Measurements from ENCODE around the gene ISX.
A peak's percentile ranks its signal among the peaks of the same experiment; 100 is the strongest.

Gene ISX

DNA sequence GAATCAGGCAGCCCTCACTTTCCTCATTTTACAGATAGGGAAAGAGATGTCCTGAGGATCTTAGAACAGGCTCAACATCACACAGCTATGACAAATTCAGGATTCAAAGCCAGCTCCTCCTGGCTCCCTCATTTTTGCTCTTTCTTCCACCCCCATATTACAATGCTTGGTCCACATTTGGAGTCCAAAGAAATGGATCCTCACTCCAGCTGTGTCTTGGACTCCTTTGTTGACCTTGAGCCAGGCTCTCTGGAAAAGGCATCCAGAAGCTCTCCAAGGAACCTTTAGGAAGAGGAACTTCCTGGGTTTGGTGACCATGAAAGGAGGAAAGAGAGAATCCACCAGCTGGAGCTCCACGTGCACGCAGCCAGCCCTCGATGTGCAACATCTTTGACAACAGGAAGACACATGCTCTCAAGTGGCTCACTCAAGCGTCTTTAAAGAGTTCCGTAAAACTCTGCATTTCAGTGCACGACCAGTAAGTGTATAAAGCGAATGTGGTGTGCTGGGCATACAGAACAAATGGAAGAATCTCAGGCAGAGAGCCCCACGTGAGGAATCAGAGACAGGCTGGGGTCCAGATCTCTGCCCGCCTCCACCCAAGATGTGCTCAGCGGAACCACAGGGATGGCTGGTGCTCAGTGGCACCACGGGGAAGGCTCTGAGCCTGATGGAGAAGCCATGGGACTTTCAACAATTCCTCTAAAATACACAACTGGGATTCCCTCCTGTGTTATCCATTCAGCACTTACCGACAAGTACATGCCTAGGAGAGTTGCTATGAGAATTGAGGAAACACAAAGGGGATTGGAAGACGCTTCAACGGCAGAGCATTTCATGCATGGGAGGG, 48.4 kb downstream of the ISX start:
- DNase-seq, result no peak

DNA sequence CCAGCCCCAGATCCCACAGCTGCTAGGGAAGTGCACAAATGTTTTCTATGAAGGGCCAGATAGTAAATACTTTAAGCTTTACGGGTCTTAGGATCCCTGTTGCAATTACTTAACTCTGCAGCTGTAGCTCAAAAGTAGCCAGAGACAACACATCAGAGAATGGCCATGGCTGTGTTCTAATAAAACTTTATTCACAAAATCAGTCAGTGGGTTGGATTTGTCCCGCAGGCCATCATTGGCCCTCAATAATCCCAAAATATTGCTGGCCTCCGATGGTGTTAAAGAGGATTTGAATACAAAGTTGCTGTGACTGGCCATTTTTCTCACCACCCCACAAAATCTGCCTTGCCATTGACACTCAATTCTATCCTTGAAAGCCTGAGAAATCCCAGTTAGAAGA, 49.6 kb downstream of the ISX start:
- no peak for DNase-seq

DNA sequence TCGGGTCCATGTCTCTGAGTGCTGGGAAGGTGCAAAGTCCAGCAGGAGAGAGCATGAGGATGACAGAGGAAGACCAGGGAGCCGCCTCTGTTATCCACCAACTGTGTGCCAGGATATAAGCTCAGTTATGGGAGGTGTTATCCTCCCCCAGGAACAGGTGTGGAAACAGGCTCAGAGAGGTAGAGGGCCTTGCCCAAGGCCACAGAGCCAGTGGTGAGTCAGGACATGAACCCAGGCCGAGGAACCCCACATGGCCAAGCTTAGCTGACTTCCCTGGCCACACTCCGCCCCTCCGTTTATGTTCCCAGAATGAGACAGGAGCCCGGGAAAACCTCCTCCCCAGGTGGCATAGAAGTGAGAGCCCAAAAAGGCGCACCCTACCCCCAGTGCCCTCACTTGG, 50.3 kb downstream of the ISX start:
- DNase-seq, result no peak

DNA sequence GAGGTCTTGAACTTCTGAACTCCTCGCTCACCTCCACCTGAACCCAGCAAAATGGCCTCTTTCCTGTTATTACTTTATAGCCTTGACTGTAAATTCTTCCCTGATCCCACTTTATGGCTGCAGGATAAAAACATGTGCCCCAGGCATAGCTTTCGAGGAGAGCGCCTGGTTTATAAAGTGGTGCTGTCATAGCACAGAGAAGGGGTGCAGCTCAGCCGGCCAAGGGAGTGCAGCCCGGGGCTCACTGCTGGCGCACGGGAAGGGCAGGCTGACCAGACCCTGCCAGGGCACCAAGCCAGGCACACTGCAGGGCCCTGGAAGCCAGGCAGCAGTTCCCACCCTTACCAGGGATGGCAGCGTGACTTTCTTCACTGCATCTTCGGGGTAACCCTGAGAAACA, 50.9 kb downstream of the ISX start:
- DNase-seq, result no peak

DNA sequence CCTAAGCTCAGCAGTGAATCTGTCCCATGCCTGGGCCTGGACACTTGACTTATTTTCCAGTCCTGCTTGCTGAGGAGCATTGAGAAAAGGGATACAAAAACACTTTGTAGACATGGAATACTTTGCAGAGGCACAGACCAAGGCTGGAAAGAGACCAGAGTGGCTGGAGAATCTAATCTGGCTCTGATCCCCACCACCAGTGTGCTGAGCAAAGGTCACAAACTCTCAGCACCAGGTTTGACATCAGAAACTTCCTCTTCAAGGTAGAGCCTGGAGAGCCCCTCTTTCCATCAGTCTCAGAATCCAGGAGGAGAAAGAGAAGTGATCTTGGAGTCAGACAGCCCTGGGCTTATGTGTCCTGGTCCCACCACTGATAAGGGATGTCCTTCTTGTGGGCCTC, 53.5 kb downstream of the ISX start:
- DNase-seq, result no peak

DNA sequence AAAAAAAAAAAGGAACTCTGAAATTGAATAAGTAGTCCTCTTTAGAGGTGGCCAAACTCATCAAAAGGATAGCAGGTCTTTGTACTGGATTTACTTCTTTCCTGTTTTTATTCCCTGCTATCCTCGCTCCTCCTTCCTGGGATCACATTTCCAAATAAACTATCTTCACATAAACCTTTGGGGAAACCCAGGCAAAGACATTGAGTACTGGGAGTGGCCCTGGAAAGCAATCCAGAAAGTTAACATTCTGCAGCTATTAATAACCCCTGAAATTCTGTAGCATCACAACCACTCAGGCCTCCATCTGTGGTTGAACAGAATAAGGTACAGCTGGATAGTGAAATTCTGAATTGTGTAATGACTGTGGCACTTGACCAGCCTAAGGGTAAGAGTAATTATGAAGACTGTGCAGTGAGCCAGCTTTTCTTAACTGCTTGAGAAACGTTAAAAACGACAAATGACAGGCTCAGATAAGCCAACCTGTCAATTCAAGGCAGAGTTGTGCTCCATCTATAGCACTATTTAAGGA, 58.8 kb downstream of the ISX start:
- DNase-seq, result peak in 1 of 2 experiments; percentile 29

DNA sequence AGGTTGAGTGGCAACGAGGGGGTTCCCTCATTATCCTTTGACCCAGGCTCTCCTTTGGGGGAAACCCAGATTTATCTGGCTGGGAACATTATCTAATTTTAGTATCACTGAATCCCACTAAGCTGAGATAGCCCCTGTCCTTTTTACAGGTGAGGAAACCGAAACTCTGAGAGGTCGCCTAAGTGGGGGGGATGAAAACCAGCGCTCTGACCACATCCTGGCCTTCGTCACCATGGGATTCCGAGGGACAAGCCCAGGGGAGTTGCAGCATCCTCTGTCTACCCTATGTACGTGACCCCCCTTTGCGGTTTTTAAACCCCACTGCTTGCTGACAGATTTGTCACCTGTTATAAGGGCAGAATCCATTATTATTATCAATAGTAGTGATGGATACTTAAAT, 61.0 kb downstream of the ISX start:
- DNase-seq, result no peak

DNA sequence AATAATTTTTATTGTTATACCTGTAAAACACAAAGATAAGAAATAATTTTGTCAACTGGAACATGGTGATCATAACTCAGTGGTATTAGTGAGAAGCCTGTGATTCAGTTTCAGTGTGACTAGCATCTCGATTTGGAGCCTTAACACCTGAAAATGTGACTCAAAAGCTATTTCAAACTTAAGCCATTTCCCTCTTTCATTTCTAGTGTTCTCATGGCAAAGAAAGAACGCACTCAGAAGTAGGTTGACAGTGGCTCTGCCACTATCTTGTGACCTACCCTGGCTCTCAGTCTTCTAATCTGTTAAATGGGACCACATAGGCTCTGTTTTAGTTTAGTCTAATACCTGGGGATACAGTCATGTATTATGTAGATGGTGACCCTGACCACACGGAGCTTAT, 62.7 kb downstream of the ISX start:
- no peak for DNase-seq

DNA sequence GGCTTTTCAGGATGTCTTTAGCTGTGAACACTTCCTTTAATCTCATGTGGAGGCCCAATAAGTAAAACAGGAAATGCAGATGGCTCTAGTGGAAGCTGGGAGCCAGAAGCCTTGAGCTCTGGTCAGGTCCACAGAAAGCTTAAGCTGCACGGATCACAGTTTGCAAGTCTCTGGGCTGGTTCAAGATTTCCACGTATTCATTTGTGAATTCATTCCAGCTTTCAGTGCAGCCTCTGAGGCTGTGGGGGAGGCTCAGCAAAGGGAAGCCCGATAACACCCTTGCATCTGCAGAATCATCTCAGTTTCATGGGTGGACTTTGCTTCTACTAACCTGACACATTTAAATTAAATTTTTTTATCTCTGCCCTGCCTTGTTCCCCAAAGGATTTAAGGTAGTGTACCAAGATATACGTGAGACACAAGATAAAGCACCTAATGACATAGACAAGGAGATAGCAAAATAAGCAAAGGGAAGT, 65.6 kb downstream of the ISX start:
- DNase-seq, result no peak

DNA sequence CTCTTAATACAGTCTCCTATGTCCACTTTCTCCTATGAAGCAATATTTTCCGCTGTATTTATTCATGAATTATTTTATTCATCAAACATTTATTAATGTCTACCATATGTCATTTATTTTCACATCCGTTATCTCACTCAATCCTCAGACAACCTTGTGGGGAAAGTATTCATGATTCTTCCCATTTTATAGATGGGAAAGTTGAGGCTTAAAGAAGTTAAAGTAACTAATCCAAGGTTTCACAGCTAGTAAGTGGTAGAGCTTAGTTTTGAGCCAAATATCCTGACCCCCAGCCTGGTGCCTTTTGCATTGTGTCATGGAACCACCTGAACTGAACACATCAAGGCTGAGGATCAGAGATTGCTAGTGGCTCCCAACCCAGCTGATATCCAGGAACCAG, 66.6 kb downstream of the ISX start:
- DNase-seq, result no peak

DNA sequence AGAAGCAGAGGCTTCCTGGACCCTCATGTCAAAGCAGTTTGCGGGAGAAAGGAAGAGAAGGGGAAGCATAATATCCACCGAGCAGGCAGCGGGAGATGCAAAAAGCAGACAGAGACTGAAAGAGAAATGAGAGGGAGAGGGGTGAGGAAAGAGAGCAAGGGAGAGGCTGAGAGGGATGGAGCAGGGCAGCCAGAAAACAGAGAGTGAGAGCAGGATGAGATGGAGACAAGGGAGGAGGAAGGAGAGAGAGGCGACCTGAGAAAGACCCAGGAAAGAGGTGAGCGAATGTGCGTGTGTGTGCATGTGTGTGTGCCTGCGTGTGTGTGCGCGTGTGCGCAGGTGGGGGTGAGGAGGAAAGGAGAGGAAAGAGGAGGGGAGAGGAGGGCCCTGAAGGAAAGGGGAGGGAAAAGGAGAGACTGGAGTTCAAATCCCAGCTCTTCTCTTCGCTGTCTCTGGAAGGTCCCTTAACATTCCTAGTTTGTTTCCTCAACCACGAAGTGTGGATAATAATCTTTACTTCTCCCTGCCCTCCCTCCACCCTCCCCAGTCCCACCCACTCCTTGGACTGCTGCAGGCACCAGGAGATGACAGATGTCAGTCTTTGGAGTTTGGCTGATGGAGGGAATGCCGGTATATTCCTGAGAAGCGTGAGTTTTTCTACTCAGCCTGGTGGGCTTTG, 67.9 kb downstream of the ISX start:
- DNase-seq, result no peak

DNA sequence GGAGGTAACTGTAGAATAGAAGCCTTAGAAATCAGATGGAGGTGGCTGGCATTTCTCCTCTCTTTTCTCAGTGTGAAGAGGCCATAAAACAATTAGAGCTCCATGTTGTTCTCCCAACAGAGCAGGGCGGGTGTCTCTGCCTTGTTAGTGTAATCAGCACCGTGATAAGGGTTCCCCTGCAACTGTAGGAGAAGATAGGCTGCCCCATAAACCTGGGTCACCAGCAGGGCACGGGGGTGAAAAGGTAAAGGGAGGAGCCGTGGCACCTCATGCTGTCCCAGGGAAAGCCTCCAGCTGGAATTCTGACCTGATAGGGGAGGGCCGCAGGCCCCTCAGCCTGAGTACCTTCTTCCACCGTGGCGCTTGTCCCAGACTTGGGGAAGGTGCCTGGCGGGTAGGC, 68.7 kb downstream of the ISX start:
- DNase-seq, result no peak

DNA sequence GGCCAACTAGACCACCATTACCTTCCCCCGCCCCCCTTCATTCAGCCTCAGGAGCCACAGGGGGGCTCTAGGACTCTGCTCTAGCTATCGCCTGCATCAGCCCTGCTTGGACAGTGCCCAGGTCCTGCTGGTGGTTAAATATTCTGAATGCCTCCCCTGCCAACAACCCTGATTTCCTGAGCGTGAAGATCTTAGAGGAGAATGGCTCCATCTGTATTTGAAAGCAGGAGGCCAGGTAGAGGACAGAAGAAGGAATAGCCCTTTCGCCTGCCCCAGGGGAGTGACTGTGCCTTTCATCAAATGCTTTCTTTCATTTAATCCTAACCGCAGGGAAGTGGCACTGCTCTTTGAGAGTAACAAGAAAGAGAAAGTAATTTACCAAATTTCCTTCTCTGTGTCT, 69.2 kb downstream of the ISX start:
- no peak for DNase-seq
